ENCODE measurements around the gene EFHC2.

EFHC2 gene

GRCh38 chrX:44343412-44344141, at the start of gene EFHC2:
Gene EFHC2, minus strand, starts transcription at chrX:44343672. Its CDS starts 84 bp downstream, at chrX:44343588.
- DNase-seq = no peak

- no peak for DNase-seq
Measured at GRCh38 chrX:44392767-44393166, 49.3 kb upstream of the EFHC2 start.

GRCh38 chrX:44384688-44385338, 41.3 kb upstream of the EFHC2 start:
- no peak for DNase-seq

GRCh38 chrX:44382871-44383270, 39.4 kb upstream of the EFHC2 start:
- DNase-seq = peak; percentile 2

- DNase-seq = no peak
Measured at GRCh38 chrX:44352758-44353157, 9.3 kb upstream of the EFHC2 start.

GRCh38 chrX:44349561-44349960, 6.1 kb upstream of the EFHC2 start:
- no peak for DNase-seq

GRCh38 chrX:44344687-44345086, 1.2 kb upstream of the EFHC2 start:
- DNase-seq = no peak

GRCh38 chrX:44344194-44344593, 722 bp upstream of the EFHC2 start:
- DNase-seq = no peak

- DNase-seq = no peak
Measured at GRCh38 chrX:44342866-44343265, 606 bp downstream of the EFHC2 start.

GRCh38 chrX:44338361-44338760, 5.1 kb downstream of the EFHC2 start:
- no peak for DNase-seq

- no peak for DNase-seq
Measured at GRCh38 chrX:44332437-44332836, 11.0 kb downstream of the EFHC2 start.

- no peak for DNase-seq
Measured at GRCh38 chrX:44330227-44330626, 13.2 kb downstream of the EFHC2 start.

- no peak for DNase-seq
Measured at GRCh38 chrX:44319550-44319949, 23.9 kb downstream of the EFHC2 start.

GRCh38 chrX:44317181-44317580, 26.3 kb downstream of the EFHC2 start:
- DNase-seq = no peak

- DNase-seq = no peak
Measured at GRCh38 chrX:44314808-44315207, 28.7 kb downstream of the EFHC2 start.

GRCh38 chrX:44314259-44314734, 29.2 kb downstream of the EFHC2 start:
- DNase-seq = peak; percentile 27

- DNase-seq = no peak
Measured at GRCh38 chrX:44312421-44312820, 31.1 kb downstream of the EFHC2 start.

GRCh38 chrX:44310227-44310626, 33.2 kb downstream of the EFHC2 start:
- no peak for DNase-seq

GRCh38 chrX:44308869-44309268, 34.6 kb downstream of the EFHC2 start:
- no peak for DNase-seq

- peak; percentile 0 for DNase-seq
Measured at GRCh38 chrX:44306356-44306755, 37.1 kb downstream of the EFHC2 start.

GRCh38 chrX:44305921-44306320, 37.6 kb downstream of the EFHC2 start:
- DNase-seq = no peak

GRCh38 chrX:44303119-44303518, 40.4 kb downstream of the EFHC2 start:
- DNase-seq = no peak

GRCh38 chrX:44299177-44299576, 44.3 kb downstream of the EFHC2 start:
- DNase-seq = no peak

- DNase-seq = no peak
Measured at GRCh38 chrX:44291468-44292092, 51.9 kb downstream of the EFHC2 start.
